NT2/D1 (cell line): Measurements from ENCODE around the gene PLAAT5.

Experiments
- SUZ12 ChIP-seq: IDR thresholded peaks from 2 replicates; pipeline ENCODE4 v1.6.1; 2011; ENCODE audit not compliant: insufficient read length, insufficient read depth; ENCODE audit errors: extremely low read depth
- ZNF274 ChIP-seq: IDR thresholded peaks from 2 replicates; pipeline ENCODE4 v1.6.1; 2011; ENCODE audit warnings: mild to moderate bottlenecking, low read depth, low read length

- TF ChIP-seq ZNF274: no peak
- TF ChIP-seq SUZ12: no peak
These were observed 15.0 kb upstream of the PLAAT5 start, which contains the start of gene LGALS12 for GRCh38 chr11:63505857-63506528.
